ENCODE data around the gene CCDC148.

DNA sequence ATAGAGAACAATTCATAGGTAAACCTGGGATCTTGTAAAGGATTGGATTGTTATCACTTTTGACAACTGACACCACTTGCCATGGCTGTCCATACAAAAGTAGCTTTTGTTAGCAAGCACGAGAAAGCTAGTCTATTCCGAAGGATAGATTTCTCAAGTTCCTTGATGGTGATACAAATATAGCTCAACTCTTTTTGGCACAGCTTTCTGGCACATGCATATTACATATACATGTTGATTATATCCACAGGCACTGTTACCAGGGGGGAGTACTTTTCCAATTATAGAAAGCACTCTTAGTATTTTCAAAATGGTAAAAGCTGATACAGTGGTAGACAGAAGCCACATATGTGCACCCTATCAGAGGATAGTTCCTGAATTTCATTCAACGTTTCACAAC, 186.0 kb downstream of the CCDC148 start:
- TF ChIP-seq EZH2phosphoT487 (IDR thresholded peaks at IDR 0.05; ENCODE audit: insufficient read depth, low read depth) = no peak
- no peak for TF ChIP-seq EZH2 (IDR thresholded peaks at IDR 0.05; ENCODE audit: insufficient read depth, poor library complexity, severe bottlenecking)

Measured in GM23248 (cell line).